SK-N-MC (cell line): Measurements from ENCODE around the gene RBMS1.
"Not testable (repeated sequence)": the region's sequence is repeated elsewhere in the genome, so short reads cannot be mapped to it uniquely, and the experiment has no call there.

Experiments
- EZH2 ChIP-seq: fragments of 200-600 bp; sonication (generic); IDR thresholded peaks from one replicate; pipeline ENCODE4 v1.6.1; 2017; ENCODE audit warnings: antibody characterized with exemption
- FOXP2 ChIP-seq: optimal IDR thresholded peaks from 2 replicates; pipeline ENCODE3; 2011; ENCODE audit warnings: mild to moderate bottlenecking, moderate library complexity; ENCODE audit not compliant: insufficient read depth; ENCODE audit errors: extremely low read length, control extremely low read depth
- POLR2AphosphoS5 ChIP-seq: IDR thresholded peaks from 2 replicates; pipeline ENCODE4 v1.6.1; 2012; ENCODE audit warnings: mild to moderate bottlenecking, low read depth, low read length, borderline replicate concordance

GRCh38 chr2:160488289-160488688, 5.3 kb downstream of the RBMS1 start:
- not testable (repeated sequence) for TF ChIP-seq POLR2AphosphoS5, EZH2, FOXP2
